GM12801 (cell line): Measurements from ENCODE around the gene LYPLA2.

Source experiments
- TF ChIP-seq, protein P1 (sequence below): IDR thresholded peaks from one replicate; pipeline ENCODE4 v1.5.1; 2011; ENCODE audit warnings: control low read depth; ENCODE audit not compliant: insufficient read length; ENCODE audit errors: extremely low read depth

Gene LYPLA2

DNA sequence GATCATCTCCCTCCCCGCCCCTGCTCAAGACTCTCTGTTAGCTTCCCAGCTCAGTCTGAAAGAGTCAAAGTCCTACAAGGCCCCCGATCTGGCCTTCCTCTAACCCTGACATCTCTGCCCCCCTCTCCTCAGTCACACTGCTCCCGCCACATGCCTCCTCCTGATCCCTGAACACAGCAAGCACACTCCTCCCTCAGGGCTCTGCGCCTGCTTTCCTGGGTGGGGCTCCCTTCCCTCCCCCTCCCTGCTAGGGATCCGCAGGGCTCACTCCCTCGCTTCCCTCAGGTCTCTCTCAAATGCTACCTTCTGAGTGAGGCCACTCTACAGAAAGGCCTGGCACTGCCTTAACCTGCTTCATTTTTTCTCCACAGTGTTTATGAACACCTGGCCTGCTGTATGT is 15.3 kb downstream of the LYPLA2 start:
- TF ChIP-seq, protein P1, sequence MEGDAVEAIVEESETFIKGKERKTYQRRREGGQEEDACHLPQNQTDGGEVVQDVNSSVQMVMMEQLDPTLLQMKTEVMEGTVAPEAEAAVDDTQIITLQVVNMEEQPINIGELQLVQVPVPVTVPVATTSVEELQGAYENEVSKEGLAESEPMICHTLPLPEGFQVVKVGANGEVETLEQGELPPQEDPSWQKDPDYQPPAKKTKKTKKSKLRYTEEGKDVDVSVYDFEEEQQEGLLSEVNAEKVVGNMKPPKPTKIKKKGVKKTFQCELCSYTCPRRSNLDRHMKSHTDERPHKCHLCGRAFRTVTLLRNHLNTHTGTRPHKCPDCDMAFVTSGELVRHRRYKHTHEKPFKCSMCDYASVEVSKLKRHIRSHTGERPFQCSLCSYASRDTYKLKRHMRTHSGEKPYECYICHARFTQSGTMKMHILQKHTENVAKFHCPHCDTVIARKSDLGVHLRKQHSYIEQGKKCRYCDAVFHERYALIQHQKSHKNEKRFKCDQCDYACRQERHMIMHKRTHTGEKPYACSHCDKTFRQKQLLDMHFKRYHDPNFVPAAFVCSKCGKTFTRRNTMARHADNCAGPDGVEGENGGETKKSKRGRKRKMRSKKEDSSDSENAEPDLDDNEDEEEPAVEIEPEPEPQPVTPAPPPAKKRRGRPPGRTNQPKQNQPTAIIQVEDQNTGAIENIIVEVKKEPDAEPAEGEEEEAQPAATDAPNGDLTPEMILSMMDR = no peak

DNA sequence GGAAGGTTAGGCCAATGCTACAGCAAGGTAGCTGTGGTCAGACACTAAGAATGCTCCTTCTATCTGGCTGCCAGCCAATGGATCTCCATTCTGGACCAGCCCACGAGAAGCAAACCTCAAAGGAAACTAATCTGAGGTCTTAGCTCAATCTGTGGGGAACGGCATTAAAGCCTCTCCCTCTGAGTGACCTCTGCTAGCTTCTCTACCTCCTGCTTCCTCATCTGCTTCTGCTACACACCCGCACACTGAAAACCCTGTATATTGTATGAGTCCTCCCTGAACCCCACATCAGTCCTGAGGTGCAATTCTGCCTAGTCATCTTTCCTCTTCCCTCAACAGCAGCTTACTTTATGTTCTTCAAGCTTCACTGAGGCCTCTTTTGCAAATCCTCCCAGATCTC is 16.5 kb downstream of the LYPLA2 start:
- TF ChIP-seq, protein P1 = no peak

DNA sequence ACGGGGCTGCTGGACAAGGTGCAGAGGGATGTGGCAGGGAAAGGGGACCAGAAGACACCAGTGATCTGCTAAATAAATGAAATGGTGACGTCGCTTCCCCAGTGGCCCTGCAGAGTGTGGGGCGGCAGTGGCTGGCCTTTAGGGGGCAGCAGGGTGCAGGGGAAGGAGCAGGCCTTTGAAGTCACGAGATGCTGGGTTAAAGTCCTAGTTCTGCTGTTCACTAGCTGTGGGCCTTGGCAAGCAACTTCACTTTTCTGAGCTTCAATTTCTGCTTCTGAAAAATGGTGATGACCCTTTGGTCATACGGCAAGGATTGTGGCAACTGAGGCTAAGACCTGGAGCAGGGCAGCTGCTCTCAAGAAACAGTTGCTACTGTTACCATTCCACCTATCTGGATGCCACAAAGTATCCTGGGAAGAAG is 18.8 kb downstream of the LYPLA2 start:
- TF ChIP-seq, protein P1 = peak; percentile 65

- TF ChIP-seq, protein P1 = peak; percentile 22
Observed at GRCh38 chr1:23810818-23811540, 20.0 kb downstream of the LYPLA2 start.

GRCh38 chr1:23814016-23814415 is 23.1 kb downstream of the LYPLA2 start:
- TF ChIP-seq, protein P1 = no peak

DNA sequence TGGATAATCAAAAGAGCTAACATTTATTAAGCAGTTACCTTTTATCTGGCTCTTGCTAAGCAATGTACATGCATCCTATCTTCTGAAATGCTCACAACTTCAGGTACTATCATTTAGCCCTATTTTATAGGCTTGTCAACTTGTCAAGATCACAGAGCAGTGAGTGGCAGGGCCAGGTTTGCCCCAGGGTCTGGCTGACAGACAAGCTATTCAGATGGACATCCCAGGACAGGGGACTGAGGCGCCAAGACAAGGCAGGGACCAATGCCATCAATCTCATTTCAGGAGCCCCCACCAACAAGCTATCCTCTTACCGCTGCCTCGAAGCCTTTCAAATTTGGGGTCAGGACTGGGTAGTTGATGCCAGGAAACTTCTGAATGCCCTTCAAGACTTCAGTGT is 25.4 kb downstream of the LYPLA2 start:
- TF ChIP-seq, protein P1 = no peak

- TF ChIP-seq, protein P1 = no peak
Observed at GRCh38 chr1:23816906-23817305, 26.0 kb downstream of the LYPLA2 start.
